ENCODE measurements around the gene ABLIM1.

GRCh38 chr10:114432566-114433093, 225.4 kb downstream of the ABLIM1 start:
- TF ChIP-seq CTCF (IDR thresholded peaks at IDR 0.05): no peak
- TF ChIP-seq POLR2A (IDR thresholded peaks at IDR 0.05): no peak
